NCI-H2196 (cell line): Measurements from ENCODE around the gene LAMB1.
A peak's percentile ranks its signal among the peaks of the same experiment; 100 is the strongest.
"Not testable (repeated sequence)": the region's sequence is repeated elsewhere in the genome, so short reads cannot be mapped to it uniquely, and the experiment has no call there.

Experiments used
- DNase-seq: peaks from one replicate; lab custom pipeline; 2025; ENCODE audit not compliant: unreplicated experiment; lab: John Stamatoyannopoulos, UW

Gene LAMB1

DNA sequence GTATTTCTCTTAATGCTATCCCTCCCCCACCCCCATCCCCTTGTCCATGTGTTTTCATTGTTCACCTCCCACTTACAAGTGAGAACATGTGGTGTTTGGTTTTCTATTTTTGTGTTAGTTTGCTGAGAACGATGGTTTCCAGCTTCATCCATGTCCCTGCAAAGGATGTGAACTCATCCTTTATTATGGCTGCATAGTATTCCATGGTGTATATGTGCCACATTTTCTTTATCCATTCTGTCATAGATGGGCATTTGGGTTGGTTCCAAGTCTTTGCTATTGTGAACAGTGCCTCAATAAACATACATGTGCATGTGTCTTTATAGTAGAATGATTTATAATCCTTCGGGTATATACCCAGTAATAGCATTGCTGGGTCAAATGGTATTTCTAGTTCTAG is 81.1 kb downstream of the LAMB1 start:
- not testable (repeated sequence) for DNase-seq

DNA sequence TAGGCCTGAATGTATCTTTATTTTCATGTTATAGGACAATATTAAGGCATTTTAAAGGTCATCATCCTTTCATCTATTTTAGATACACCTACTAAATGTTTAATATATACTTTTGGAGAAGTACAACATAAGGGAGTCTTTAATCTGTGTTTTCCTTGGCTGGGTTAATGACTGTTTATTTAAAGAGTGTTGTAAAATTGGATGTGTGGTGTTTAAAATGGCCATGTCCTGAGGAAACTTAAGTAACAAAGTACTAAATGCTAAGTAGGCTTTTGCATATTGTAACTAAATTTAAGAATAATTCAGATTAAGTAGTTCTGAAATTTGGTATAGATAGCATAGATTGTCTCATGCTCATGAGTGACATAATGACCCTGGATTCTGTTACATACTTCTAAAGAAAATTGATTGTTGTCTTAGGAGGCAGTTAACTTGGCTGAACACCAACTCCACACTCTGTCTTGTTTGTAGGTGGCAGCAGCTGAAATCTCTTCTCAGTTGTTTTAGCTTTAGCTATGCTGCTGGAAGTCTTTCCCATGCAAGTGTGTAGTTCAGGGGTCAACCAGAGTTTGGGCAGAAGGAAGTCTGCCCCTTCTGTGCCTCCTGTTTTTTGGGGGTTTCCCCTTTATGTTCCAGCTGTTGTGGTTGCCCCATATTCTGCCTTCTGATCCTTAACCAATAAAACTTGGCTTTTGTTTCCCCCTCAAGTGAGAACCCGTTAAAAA is 82.8 kb downstream of the LAMB1 start:
- peak; percentile 31 for DNase-seq

DNA sequence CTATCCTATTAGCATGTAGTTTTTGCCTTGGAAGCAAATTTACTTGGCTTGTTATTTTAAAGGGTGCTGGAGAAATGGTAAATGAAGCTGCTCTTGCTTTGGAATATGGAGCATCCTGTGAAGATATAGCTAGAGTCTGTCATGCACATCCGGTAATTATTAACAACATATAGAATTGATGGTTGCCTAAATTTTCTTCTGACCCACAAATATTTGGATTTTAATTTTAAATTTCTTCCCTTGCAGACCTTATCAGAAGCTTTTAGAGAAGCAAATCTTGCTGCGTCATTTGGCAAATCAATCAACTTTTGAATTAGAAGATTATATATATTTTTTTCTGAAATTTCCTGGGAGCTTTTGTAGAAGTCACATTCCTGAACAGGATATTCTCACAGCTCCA is 84.0 kb downstream of the LAMB1 start:
- DNase-seq: no peak

DNA sequence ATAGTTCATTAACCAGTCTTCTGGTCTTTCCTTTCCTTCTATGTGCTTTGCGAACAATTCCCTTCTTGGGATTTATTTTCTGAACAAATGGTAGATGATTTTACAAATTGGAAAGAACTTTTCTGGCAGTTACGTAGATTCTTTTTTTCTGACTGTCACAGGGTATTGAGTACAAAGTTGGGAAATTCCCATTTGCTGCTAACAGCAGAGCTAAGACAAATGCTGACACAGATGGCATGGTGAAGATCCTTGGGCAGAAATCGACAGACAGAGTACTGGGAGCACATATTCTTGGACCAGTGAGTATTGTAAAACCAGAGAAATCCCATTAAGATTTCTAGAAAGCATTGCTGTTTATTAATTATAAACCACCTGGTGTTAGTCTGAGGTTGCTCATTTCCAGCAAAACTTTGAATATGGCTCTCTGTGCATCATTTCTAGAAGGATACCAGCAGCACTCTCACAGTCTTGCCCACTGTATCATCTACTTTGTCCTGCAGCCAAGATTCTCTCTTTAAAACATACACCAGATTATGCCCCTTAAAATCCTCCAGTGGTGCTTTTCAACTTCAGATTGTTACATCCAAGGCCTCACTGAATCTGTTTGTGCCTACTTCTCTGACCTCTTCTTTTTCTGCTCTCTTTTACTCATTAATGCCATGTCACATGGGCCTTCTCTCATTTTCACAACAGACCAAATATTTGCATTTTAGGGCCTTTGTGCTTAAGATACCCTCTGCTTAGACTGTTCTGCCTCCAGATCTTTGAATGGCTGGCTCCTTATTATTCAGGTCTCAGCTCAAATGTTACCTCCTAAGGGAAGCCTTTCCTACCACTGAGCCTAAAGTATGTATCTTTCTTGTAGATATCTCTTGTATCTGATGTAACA is 85.0 kb downstream of the LAMB1 start:
- DNase-seq: no peak

DNA sequence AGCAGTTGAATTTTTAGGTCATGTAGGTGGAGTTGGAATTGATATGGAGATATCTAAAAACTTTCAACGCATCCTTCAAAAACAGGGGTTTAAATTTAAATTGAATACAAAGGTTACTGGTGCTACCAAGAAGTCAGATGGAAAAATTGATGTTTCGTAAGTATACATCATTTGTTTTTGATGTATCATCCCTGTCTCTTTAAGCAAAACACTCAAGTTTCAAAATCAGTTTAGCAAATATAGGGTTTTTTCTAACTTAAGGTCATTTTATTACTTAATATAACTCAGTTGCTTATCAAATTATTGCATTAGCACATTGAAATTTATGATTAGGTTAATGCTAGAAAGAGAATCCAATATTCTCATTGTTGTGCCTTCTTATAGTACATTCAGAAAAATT is 87.4 kb downstream of the LAMB1 start:
- no peak for DNase-seq

DNA sequence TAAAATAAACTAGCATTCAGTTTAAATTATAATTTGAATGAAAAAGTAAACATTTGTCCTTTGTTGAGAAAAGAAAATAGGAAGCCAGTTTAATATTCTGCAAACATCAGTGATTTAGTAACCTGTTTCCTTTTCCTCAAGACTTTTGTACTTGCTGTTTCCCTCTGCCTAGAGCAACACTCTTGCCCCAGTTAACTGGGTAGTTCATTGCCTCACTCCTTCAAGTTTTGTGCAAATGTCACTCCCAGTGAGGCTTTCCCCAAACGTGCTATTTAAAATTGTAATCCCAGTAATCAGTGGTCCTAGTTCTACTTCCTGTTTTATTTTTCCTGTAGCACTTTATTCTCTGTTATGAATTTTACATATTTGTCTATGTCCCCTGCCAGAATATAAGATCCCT is 88.1 kb downstream of the LAMB1 start:
- no peak for DNase-seq

DNA sequence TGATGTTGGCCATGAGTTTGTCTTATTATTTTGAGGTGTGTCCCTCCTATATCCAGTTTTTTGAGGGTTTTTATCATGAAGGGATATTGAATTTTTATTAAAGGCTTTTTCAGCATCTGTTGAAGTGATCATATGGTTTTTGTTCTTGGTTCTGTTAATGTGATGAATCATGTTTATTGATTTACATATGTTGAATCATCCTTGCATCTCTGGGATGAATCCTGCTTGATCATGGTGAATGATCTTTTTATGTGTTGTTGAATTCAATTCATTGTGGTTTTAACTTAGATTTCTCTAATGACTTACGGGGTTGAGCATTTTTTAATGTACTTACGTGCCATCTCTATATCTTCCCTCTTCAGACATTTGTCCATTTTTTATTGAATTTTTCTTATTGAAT is 89.1 kb downstream of the LAMB1 start:
- DNase-seq: no peak

DNA sequence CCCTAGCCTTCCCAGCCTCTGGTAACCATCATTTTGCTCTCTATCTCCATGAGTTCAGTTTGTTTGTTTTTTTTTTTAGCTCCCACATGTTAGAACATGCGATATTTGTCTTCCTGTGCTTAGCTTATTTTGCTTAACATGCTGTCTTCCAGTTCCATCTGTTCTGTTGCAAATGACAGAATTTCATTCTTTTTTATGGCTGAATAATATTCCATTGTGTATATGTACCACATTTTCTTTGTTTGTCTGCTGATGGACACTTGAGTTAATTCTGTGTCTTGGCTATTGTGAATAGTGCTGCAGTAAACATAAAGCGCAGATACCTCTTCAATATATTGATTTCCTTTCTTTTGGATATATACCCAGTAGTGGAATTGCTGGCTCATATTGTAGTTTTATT is 91.0 kb downstream of the LAMB1 start:
- DNase-seq: no peak

DNA sequence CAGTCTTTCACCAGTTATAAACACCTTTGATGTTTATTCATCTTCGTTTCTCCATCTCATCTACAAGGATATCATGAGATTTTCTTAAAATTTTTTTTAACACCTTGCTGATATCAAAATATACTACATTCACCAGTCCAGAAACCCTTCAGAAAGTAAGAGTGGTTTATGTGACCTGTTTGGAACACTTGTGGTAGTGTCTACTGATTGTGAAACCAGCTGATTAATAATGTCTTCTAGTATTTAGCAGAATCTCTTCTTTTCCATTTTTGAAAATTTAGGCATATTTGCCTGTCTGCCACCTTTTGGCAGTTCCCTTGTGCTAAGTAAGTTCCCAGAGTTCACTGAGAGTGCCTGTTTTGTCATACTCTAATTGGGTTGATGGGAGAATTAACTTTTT is 93.5 kb downstream of the LAMB1 start:
- DNase-seq: no peak

DNA sequence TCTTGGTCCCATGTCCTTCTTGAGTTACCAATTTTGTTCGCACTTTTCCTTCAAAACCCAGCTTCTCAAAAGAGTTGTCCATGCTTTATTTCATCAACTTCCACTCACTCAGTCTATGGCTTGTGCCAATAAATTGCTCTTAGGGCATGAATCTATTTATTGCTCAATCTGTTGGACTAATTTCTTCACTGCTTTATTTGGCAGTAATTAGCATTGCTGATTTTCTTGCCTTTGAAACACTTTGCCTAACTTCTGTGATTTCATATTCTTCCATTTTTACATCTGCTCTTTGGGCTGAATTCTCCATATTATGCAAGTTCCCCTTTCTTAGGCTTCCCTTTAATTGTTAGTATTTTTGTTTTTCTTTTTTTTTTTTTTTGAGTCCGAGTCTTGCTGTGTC is 95.2 kb downstream of the LAMB1 start:
- DNase-seq: no peak

DNA sequence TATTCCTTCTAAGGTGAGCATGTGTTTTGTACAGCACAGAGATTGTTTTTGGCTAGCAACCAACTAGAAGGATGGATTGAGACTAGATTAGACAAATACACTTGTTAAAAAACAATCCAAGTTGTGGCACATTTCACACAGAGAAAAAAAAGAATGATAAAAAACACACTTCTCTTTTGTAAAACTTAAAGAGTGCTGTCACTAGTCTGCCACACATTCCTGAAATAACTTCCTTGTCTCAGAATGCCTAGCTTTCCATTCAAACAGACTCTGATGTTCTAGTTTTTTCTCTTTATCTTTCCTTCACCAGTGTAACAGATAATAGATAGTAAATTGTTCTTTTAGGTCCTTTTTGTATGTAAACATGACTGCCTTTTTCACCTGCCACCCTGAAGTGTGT is 100.6 kb downstream of the LAMB1 start:
- DNase-seq: no peak

DNA sequence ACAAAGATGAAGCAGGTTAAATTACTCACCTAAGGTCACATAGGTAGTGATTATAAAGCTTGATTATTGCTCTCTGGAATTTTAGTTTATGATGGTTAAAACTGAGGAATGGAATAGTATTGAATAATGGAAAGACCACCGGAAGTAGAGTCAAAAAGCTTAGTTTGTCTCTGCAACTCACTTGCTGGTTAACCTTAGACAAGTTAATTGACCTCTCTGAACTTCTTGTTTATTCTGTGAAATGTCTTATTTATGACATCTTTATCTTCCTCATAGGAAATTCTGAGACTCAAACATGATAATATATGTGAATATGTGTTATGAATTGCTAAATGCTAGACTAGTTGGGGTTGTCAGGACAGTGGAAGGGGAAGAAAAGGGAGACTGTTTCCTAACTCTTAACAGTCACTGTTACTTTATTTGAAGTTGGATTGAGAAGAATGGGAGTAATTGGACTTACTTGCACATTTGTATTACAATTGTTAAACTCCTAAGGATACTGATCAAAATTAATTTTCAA is 102.4 kb downstream of the LAMB1 start:
- no peak for DNase-seq

DNA sequence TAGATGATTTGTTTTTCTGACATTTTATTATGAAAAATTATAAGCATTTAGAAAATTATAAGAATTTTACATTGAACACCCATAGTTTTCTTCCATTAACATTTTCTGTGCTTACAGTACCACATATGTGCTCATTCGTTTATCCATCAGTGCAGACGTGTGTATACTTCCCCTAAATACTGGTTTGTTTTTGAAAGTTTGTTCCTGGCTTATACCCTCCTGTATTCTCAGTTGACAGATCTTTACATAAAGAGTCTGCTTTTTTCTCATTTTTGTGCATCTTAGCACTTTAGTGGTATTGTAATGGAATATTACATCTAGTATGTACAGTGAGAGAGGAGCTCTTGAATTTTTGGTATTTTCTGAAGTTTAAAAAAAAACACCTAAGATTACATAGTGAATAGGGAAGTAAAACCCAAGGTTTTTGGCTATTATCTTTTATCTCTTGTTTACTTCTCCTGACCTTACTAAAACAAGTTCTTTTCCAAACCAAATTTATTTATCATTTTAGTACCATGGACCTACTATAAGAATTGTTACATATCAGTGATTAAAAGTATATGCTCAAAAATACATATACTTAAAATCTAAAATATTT is 103.9 kb downstream of the LAMB1 start:
- DNase-seq: no peak

DNA sequence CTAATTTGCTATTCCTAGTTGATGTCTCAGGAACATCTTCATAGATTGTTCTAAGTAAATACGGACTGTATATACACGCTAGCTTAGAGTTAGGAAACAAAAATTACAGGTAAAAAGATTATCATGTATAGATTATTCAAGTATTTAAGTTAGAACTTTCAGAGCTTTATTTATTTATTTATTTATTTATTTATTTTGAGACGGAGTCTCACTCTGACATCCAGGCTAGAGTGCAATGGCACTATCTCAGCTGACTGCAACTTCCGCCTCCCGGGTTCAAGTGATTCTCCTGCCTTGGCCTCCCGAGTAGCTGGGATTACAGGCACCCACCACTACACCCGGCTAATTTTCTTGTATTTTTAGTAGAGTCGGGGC is 110.6 kb downstream of the LAMB1 start:
- DNase-seq: not testable (repeated sequence)

DNA sequence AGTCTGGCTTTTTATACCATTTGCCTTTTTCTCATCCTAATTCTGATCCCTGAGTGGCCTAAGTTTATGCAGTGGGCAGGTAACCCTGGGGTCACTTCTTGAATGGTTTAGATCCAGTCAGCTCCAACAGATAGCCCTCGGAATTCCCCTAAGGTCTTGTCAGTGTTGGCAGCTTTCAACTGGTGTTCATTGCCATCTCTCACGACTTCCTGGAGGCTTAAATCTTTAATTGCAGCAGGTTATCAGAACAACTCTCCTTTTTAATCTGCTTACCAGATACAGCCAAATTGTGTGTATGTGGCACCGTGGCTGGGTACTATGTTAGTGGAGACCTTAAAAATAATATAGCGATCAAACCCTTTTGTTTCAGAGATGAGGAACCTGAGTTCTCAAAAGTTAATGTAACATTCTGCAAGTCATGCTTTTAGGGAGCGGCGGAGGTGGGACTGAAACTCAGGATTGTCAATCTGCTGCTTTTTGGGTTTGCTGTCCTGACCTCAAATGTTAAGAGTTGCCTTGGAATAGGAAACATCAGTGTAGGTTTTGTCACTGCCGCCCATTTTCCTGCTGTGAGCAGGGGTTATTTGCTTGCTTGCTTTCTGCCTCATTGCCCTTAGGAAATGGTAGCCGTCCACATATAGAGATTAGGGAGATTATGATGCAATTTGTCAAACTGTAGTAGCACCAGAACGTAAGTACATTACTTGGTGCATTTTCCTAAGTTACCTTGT is 111.2 kb downstream of the LAMB1 start:
- DNase-seq: peak; percentile 32

DNA sequence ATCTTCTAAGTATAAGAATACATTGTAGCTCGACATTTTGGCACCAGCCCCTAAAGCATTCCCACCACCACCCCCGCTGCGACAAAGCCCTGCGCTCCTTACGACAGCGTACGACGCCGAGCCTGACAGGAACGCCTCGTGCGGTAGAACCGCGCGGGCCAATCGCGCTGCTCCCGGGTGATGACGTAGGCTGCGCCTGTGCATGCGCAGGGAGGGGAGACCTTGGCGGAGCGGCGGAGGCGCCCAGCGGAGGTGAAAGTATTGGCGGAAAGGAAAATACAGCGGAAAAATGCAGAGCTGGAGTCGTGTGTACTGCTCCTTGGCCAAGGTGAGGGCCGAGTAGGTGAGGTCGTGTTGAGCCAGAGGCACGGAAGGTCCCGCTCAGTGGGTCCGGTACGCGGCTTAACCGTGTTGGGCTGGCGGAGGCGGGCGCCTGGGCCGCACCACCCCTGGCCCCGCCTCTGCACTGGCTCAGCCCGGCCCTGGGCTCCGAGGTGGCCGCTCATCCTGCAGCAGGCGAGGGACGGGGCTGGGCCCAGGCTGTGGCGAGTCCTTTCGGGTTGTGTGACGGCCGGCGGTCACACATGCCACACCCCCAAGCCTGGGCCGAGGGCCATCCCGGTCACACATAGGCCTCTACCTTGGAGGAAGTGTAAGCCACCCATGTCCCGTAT is 111.9 kb downstream of the LAMB1 start, which contains the start of gene DLD:
DLD (plus strand) TSS at position 222 of the 674 bp plus-strand sequence; CDS start at position 290, 68 bp downstream.
- peak; percentile 94 for DNase-seq

DNA sequence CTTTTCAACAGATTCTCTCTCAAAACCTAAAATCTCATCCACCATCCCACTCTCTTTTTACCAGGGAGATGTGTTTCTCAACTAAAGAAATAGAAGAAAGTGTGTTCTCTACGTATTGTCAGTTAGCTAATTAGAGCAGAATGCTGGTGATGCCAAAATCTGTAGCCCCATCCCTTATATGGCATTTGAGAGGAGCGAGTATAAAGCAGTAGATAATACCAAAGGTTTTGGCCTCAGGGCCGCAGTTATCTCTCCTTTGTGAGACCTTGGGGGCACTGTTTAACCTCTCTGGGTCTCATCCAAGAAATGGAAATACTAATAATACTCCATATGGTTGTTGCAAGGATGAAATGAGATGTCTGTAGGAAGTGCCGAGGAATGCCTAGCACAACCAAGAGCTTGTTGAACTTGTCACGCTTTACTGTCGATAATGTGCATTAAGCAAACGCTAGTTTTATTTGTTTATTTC is 112.4 kb downstream of the LAMB1 start:
- DNase-seq: no peak

DNA sequence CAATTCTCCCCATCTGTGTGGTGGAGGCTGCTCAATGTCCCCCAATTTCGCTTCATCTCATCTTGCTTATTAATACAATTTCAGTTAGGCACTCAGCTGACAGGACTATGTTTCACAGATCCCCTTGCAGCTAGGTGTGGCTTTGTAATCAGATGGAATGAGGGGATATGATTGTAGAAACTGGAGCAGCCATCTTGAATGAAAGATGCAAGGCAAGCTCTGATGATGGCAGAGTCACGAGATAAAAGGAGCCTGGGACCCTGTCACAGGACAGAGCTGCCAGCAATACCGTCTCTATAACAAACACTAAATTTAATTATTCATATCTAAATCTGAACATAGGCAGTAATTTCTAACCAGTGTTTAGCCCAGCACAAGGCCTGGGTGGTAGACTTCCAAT is 113.0 kb downstream of the LAMB1 start:
- no peak for DNase-seq

DNA sequence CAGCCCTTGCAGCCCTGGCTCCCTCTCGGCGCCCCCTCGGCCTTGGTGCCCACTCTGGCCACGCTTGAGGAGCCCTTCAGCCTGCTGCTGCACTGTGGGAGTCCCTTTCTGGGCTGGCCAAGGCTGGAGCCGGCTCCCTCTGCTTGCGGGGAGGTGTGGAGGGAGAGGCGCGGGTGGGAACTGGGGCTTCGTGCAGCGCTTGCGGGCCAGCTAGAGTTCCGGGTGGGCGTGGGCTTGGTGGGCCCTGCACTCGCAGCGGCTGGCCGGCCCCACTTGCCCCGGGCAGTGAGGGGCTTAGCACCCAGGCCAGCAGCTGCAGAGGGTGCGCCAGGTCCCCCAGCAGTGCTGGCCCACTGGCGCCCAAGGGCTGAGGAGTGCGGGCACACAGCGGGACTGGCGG is 115.1 kb downstream of the LAMB1 start:
- not testable (repeated sequence) for DNase-seq

DNA sequence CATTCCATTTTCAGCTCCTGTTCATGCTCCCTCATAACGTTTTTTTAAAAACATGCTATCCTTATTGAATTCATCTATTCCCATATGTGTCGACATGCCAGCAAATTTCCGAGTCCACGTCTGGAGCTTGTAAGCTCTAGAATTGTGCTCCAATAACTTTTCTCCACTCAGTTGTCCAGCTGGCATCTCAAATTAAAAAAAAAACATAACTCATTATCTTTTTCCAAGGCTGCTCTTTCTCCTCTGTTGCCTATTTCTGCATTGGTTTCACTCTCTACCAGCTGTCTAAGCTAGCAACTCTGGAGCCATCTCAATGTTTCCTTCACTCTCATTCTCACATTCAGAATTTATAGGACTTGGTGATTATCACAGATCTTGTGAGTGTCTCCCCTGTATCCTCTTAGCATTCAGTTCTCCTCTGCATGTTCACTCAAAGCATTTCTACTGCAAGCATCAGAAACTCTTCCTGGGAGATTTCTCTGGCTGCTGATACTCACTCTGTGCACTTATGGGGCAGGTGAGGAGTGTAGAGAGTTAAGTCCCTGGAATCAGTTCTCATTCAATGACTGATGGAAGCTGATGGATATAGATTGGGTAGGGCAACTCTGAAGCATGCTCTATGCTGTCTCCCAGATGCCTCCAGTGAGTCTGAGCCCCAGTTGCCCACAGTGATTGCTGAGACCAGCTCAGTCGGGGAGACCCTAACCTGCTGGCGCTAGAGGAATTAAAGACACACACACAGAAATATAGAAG is 118.7 kb downstream of the LAMB1 start:
- no peak for DNase-seq
